Hepatocyte (in vitro differentiated cells): ENCODE data around the gene PWP2.
"Not testable (repeated sequence)": the region's sequence is repeated elsewhere in the genome, so short reads cannot be mapped to it uniquely, and the experiment has no call there.

ENCODE experiments used
- EZH2phosphoT487 ChIP-seq: fragments of 200-600 bp; sonication (generic); IDR thresholded peaks from one replicate; pipeline ENCODE4 v1.6.1; 2018; ENCODE audit warnings: antibody characterized with exemption, mild to moderate bottlenecking, low read depth, moderate library complexity; ENCODE audit not compliant: unreplicated experiment, severe bottlenecking
- TF ChIP-seq, protein P1 (sequence below): fragments of 200-600 bp; sonication (generic); IDR thresholded peaks from 2 replicates; pipeline ENCODE4 v1.5.1; 2016; ENCODE audit warnings: antibody characterized with exemption, mild to moderate bottlenecking; ENCODE audit not compliant: poor library complexity

DNA sequence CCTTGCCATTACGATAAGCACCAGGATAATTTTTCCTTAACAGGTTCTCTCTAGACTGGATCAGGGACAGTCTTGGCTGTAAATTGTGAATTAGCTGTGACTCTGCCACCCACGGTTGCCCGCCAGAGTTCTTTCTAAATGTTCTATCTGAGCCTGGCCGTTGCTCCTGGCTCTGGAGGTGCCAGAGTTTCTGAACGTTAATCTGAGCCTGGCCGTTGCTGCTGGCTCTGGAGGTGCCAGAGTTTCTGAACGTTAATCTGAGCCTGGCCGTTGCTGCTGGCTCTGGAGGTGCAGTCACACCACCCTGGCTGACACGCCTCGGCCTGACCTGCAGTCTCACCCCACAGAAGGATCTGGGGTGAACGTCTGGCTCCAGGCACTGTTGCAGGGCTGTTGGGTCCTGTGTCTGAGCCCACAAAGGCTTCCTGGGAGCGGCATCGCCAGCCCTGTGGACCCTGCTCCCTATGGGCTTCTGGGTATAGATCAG lies 56.0 kb downstream of the PWP2 start:
- TF ChIP-seq, protein P1, sequence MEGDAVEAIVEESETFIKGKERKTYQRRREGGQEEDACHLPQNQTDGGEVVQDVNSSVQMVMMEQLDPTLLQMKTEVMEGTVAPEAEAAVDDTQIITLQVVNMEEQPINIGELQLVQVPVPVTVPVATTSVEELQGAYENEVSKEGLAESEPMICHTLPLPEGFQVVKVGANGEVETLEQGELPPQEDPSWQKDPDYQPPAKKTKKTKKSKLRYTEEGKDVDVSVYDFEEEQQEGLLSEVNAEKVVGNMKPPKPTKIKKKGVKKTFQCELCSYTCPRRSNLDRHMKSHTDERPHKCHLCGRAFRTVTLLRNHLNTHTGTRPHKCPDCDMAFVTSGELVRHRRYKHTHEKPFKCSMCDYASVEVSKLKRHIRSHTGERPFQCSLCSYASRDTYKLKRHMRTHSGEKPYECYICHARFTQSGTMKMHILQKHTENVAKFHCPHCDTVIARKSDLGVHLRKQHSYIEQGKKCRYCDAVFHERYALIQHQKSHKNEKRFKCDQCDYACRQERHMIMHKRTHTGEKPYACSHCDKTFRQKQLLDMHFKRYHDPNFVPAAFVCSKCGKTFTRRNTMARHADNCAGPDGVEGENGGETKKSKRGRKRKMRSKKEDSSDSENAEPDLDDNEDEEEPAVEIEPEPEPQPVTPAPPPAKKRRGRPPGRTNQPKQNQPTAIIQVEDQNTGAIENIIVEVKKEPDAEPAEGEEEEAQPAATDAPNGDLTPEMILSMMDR = not testable (repeated sequence)
- not testable (repeated sequence) for TF ChIP-seq EZH2phosphoT487
